HepG2 (cell line): ENCODE measurements around the gene EFNA2. TPM values are rescaled to one million over a fixed set of nuclear protein-coding genes. Genes with fewer than 3 reads are reported as not detected.
A peak's percentile ranks its signal among the peaks of the same experiment; 100 is the strongest.

ENCODE experiments used
- ATAC-seq: fragments of 200-7000 bp; cut with Tn5 transposase; 3 replicates; pipeline ENCODE4 v1.9.1; 2020; ENCODE audit warnings: mild to moderate bottlenecking, moderate library complexity
- BruUV-seq: library from RNA; stranded (reverse); fragments of 400-500 nt; replicated peaks from 2 replicates; lab custom pipeline; 2021; lab: Mats Ljungman, UMichigan
- CTCF ChIA-PET: fragments of 300-600 bp; formaldehyde crosslinking; extraction: SDS; loops from one replicate; lab custom pipeline; 2021; ENCODE audit warnings: low total read pairs, inconsistent platforms, low intra/inter-chr PET ratio; lab: Yijun Ruan, JAX
- POLR2A ChIA-PET: fragments of 350-600 bp; sonication (Branson Sonifier 250); formaldehyde crosslinking; loops from one replicate; lab custom pipeline; 2020; ENCODE audit warnings: antibody characterized with exemption, inconsistent platforms; lab: Yijun Ruan, JAX
- DNase-seq: peaks from one replicate; pipeline ENCODE4 v3.0.0-alpha.2; 2015; ENCODE audit warnings: low spot score
- FAIRE-seq: peaks from 3 replicates; lab custom pipeline; 2011; peaks lifted over from hg19 to GRCh38; lab: Jason Lieb, UNC
- H2AFZ ChIP-seq: one replicate; pipeline ENCODE4 v1.6.1; 2011; ENCODE audit warnings: low read length, inconsistent platforms
- H3K27ac ChIP-seq: fragments of 300-600 bp; 3 replicates; pipeline ENCODE4 v1.8.0; 2011; ENCODE audit warnings: mixed run types, mild to moderate bottlenecking, mixed read lengths, low read length, inconsistent platforms; ENCODE audit not compliant: insufficient read depth; ENCODE audit errors: extremely low read length
- H3K27me3 ChIP-seq, 2 experiments: fragments of 200-600 bp in 1 of 2; 2 replicates in 1 of 2; 3 replicates in 1 of 2; pipeline versions ENCODE4 v1.6.0 to v1.8.0; 2011; ENCODE audit warnings: low read length in 2 of 2, mild to moderate bottlenecking in 2 of 2, moderate library complexity in 2 of 2, inconsistent platforms in 1 of 2; ENCODE audit not compliant: insufficient read depth in 2 of 2, control insufficient read depth in 1 of 2
- H3K36me3 ChIP-seq, 2 experiments: fragments of 200-600 bp in 1 of 2; replicated peaks in 1 of 2; 2 replicates in 1 of 2; 3 replicates in 1 of 2; pipeline versions ENCODE4 v1.5.1 to v1.8.0; 2011; ENCODE audit warnings: low read length in 2 of 2, inconsistent platforms in 1 of 2; ENCODE audit not compliant: insufficient read depth in 2 of 2, control insufficient read depth in 1 of 2
- H3K4me1 ChIP-seq: 2 replicates; pipeline ENCODE4 v1.5.1; 2012; ENCODE audit warnings: low read length, inconsistent platforms; ENCODE audit not compliant: insufficient read depth
- H3K4me2 ChIP-seq: 2 replicates; pipeline ENCODE4 v1.6.0; 2011; ENCODE audit warnings: low read depth, low read length, inconsistent platforms
- H3K4me3 ChIP-seq, 3 experiments: fragments of 200-600 bp in 1 of 3; sonication (generic), shearing (Covaris generic) in 1 of 3; replicated peaks in 1 of 3; 2 replicates each; pipeline ENCODE4 v1.5.1; 2011 to 2016; ENCODE audit warnings: low read length in 3 of 3, inconsistent platforms in 2 of 3, low read depth in 2 of 3, mild to moderate bottlenecking in 2 of 3, control low read depth in 1 of 3, mixed read lengths in 1 of 3; ENCODE audit not compliant: insufficient read depth in 1 of 3
- H3K79me2 ChIP-seq: one replicate; pipeline ENCODE4 v1.6.1; 2011; ENCODE audit warnings: low read length, inconsistent platforms; ENCODE audit not compliant: insufficient read depth
- H3K9ac ChIP-seq: 2 replicates; pipeline ENCODE4 v1.6.0; 2011; ENCODE audit warnings: mild to moderate bottlenecking, low read depth, low read length, inconsistent platforms; ENCODE audit not compliant: insufficient read depth
- H3K9me3 ChIP-seq: 2 replicates; pipeline ENCODE4 v1.5.1; 2012; ENCODE audit warnings: mild to moderate bottlenecking, low read length
- H4K20me1 ChIP-seq: 2 replicates; pipeline ENCODE4 v1.6.0; 2011; ENCODE audit warnings: inconsistent platforms, mild to moderate bottlenecking, low read length, moderate library complexity; ENCODE audit not compliant: insufficient read depth
- ZNF598 ChIP-seq: sonication (generic); formaldehyde crosslinking; IDR thresholded peaks from 2 replicates; pipeline ENCODE4 v1.5.1; 2020; ENCODE audit warnings: mild to moderate bottlenecking, missing genetic modification reagents, borderline replicate concordance
- ZNF737 ChIP-seq: sonication (generic); formaldehyde crosslinking; IDR thresholded peaks from 2 replicates; pipeline ENCODE4 v1.5.0; 2020; ENCODE audit warnings: missing genetic modification reagents, mild to moderate bottlenecking, borderline replicate concordance
- WGBS: methylation state at CpG from one replicate; pipeline ENCODE4 v1.1.6; 2017; ENCODE audit warnings: low lambda C conversion rate; 5-methylcytosine and 5-hydroxymethylcytosine counted together
- in situ Hi-C: cut with HindIII; loops from 2 replicates; pipeline ENCODE4 v1.10.0; 2017; ENCODE audit warnings: low pct_unique_long_range_greater_than_20kb; ENCODE audit not compliant: extremely low pct_ligation_motif_present
- intact Hi-C: fragments of 100-400 bp; cut with micrococcal nuclease; formaldehyde crosslinking; loops from one replicate; pipeline ENCODE4 v1.10.0; 2022; ENCODE audit not compliant: unreplicated experiment
- polyA plus RNA-seq, 8 experiments: library from polyadenylated mRNA; depleted of rRNA in 3 of 8; stranded (reverse) in 7 of 8; unstranded in 1 of 8; fragments of >200 nt; fragmentation: Illumina TruSeq in 4 of 8; extraction: Trizol in 4 of 8; gene quantifications; 2 replicates each; pipeline versions ENCODE4 v1.2.1 to v1.2.3, GENCODE V29; 2011 to 2016; ENCODE audit warnings: low read depth in 4 of 8, missing spikeins in 1 of 8, mixed read lengths in 1 of 8; ENCODE audit not compliant: insufficient read depth in 1 of 8
- total RNA-seq, 5 experiments: library from RNA; depleted of rRNA; stranded (reverse); fragments of >200 nt; fragmentation: Illumina TruSeq; extraction: Trizol; gene quantifications; 2 replicates each; pipeline ENCODE4 v1.2.3, GENCODE V29; 2016; ENCODE audit warnings: low read depth in 1 of 5
- TF ChIP-seq, protein P1 (sequence below): sonication (generic); formaldehyde crosslinking; IDR thresholded peaks from 2 replicates; pipeline ENCODE4 v1.5.0; 2020; ENCODE audit warnings: mild to moderate bottlenecking, missing genetic modification reagents
- TF ChIP-seq, protein P2 (sequence below): sonication (generic); formaldehyde crosslinking; IDR thresholded peaks from 2 replicates; pipeline ENCODE4 v1.4.0; 2020; ENCODE audit warnings: missing genetic modification reagents
- TF ChIP-seq, protein P3 (sequence below): sonication (generic); formaldehyde crosslinking; IDR thresholded peaks from 2 replicates; pipeline ENCODE4 v1.4.0; 2020; ENCODE audit warnings: mild to moderate bottlenecking, missing genetic modification reagents, borderline replicate concordance
- TF ChIP-seq, protein P4 (sequence below): sonication (generic); formaldehyde crosslinking; IDR thresholded peaks from 2 replicates; pipeline ENCODE4 v1.5.0; 2020; ENCODE audit warnings: mild to moderate bottlenecking, missing genetic modification reagents, moderate library complexity
- TF ChIP-seq, protein P5 (sequence below): sonication (generic); formaldehyde crosslinking; IDR thresholded peaks from 2 replicates; pipeline ENCODE4 v1.4.0; 2020; ENCODE audit warnings: missing genetic modification reagents
- TF ChIP-seq, protein P6 (sequence below): sonication (generic); formaldehyde crosslinking; IDR thresholded peaks from 2 replicates; pipeline ENCODE4 v1.5.1; 2020; ENCODE audit warnings: missing genetic modification reagents, mild to moderate bottlenecking, borderline replicate concordance

Gene EFNA2
- total and polyA plus RNA-seq, 2 of the 13 experiments (the other 11 are each of a cell fraction or from before 2014, with no cell fraction given), result 6.0 to 9.9 TPM

DNA sequence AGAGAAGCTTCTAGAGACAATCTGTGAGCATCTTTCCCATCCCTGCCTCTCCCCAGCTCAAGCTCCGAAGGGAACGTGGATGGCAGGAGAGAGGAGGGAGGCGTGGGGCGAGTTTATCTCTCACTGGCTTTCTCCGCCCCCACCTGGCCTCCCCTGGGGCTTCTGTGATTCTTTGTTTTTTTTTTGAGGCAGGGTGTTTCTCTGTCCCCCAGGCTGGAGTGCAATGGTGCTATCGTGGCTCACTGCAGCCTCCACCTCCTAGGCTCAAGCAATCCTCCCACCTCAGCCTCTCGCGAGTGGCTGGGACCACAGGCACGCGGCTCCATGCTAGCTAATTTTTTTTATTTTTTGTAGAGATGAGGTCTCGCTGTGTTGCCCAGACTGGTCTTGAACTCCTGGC lies 23.0 kb downstream of the EFNA2 start:
- no TSS peak for BruUV-seq
- DNase-seq, result no peak
- H3K9ac ChIP-seq, result no peak overlapping the region
- H3K36me3 ChIP-seq, result no peaks in the 10 kb centered on the region
- no peak overlapping the region for H3K27ac ChIP-seq
- no peak for FAIRE-seq
- no peaks in the 10 kb centered on the region for H4K20me1 ChIP-seq
- H3K79me2 ChIP-seq, result no peaks in the 10 kb centered on the region
- WGBS, result 10% methylated on average over 10 of the region's 11 CpGs
- H3K4me2 ChIP-seq, result no peak overlapping the region; the same call in 1 of the 2 replicates
- in situ Hi-C loops (no loop called here), intact Hi-C loops (no loop called here)
- H3K4me3 ChIP-seq, result no peak overlapping the region
- TF ChIP-seq, protein P1, sequence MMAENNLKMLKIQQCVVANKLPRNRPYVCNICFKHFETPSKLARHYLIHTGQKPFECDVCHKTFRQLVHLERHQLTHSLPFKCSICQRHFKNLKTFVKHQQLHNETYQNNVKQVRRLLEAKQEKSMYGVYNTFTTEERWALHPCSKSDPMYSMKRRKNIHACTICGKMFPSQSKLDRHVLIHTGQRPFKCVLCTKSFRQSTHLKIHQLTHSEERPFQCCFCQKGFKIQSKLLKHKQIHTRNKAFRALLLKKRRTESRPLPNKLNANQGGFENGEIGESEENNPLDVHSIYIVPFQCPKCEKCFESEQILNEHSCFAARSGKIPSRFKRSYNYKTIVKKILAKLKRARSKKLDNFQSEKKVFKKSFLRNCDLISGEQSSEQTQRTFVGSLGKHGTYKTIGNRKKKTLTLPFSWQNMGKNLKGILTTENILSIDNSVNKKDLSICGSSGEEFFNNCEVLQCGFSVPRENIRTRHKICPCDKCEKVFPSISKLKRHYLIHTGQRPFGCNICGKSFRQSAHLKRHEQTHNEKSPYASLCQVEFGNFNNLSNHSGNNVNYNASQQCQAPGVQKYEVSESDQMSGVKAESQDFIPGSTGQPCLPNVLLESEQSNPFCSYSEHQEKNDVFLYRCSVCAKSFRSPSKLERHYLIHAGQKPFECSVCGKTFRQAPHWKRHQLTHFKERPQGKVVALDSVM (CRISPR knock-in tag), result peak; percentile 33; the same call in 1 of the 2 replicates
- TF ChIP-seq, protein P2, sequence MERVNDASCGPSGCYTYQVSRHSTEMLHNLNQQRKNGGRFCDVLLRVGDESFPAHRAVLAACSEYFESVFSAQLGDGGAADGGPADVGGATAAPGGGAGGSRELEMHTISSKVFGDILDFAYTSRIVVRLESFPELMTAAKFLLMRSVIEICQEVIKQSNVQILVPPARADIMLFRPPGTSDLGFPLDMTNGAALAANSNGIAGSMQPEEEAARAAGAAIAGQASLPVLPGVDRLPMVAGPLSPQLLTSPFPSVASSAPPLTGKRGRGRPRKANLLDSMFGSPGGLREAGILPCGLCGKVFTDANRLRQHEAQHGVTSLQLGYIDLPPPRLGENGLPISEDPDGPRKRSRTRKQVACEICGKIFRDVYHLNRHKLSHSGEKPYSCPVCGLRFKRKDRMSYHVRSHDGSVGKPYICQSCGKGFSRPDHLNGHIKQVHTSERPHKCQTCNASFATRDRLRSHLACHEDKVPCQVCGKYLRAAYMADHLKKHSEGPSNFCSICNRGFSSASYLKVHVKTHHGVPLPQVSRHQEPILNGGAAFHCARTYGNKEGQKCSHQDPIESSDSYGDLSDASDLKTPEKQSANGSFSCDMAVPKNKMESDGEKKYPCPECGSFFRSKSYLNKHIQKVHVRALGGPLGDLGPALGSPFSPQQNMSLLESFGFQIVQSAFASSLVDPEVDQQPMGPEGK (CRISPR knock-in tag), result peak; percentile 49; the same call in 1 of the 2 replicates
- TF ChIP-seq ZNF737 (CRISPR knock-in tag) (no peak), ZNF598 (CRISPR knock-in tag) (no peak)
- TF ChIP-seq, protein P3, sequence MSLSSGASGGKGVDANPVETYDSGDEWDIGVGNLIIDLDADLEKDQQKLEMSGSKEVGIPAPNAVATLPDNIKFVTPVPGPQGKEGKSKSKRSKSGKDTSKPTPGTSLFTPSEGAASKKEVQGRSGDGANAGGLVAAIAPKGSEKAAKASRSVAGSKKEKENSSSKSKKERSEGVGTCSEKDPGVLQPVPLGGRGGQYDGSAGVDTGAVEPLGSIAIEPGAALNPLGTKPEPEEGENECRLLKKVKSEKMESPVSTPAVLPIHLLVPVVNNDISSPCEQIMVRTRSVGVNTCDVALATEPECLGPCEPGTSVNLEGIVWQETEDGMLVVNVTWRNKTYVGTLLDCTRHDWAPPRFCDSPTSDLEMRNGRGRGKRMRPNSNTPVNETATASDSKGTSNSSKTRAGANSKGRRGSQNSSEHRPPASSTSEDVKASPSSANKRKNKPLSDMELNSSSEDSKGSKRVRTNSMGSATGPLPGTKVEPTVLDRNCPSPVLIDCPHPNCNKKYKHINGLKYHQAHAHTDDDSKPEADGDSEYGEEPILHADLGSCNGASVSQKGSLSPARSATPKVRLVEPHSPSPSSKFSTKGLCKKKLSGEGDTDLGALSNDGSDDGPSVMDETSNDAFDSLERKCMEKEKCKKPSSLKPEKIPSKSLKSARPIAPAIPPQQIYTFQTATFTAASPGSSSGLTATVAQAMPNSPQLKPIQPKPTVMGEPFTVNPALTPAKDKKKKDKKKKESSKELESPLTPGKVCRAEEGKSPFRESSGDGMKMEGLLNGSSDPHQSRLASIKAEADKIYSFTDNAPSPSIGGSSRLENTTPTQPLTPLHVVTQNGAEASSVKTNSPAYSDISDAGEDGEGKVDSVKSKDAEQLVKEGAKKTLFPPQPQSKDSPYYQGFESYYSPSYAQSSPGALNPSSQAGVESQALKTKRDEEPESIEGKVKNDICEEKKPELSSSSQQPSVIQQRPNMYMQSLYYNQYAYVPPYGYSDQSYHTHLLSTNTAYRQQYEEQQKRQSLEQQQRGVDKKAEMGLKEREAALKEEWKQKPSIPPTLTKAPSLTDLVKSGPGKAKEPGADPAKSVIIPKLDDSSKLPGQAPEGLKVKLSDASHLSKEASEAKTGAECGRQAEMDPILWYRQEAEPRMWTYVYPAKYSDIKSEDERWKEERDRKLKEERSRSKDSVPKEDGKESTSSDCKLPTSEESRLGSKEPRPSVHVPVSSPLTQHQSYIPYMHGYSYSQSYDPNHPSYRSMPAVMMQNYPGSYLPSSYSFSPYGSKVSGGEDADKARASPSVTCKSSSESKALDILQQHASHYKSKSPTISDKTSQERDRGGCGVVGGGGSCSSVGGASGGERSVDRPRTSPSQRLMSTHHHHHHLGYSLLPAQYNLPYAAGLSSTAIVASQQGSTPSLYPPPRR (CRISPR knock-in tag), result no peak
- TF ChIP-seq, protein P4, sequence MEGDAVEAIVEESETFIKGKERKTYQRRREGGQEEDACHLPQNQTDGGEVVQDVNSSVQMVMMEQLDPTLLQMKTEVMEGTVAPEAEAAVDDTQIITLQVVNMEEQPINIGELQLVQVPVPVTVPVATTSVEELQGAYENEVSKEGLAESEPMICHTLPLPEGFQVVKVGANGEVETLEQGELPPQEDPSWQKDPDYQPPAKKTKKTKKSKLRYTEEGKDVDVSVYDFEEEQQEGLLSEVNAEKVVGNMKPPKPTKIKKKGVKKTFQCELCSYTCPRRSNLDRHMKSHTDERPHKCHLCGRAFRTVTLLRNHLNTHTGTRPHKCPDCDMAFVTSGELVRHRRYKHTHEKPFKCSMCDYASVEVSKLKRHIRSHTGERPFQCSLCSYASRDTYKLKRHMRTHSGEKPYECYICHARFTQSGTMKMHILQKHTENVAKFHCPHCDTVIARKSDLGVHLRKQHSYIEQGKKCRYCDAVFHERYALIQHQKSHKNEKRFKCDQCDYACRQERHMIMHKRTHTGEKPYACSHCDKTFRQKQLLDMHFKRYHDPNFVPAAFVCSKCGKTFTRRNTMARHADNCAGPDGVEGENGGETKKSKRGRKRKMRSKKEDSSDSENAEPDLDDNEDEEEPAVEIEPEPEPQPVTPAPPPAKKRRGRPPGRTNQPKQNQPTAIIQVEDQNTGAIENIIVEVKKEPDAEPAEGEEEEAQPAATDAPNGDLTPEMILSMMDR (CRISPR knock-in tag), result 0 out of 2 replicates have a peak, but pooled peaks have one; percentile 23
- TF ChIP-seq, protein P5, sequence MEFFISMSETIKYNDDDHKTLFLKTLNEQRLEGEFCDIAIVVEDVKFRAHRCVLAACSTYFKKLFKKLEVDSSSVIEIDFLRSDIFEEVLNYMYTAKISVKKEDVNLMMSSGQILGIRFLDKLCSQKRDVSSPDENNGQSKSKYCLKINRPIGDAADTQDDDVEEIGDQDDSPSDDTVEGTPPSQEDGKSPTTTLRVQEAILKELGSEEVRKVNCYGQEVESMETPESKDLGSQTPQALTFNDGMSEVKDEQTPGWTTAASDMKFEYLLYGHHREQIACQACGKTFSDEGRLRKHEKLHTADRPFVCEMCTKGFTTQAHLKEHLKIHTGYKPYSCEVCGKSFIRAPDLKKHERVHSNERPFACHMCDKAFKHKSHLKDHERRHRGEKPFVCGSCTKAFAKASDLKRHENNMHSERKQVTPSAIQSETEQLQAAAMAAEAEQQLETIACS (CRISPR knock-in tag), result no peak
- TF ChIP-seq, protein P6, sequence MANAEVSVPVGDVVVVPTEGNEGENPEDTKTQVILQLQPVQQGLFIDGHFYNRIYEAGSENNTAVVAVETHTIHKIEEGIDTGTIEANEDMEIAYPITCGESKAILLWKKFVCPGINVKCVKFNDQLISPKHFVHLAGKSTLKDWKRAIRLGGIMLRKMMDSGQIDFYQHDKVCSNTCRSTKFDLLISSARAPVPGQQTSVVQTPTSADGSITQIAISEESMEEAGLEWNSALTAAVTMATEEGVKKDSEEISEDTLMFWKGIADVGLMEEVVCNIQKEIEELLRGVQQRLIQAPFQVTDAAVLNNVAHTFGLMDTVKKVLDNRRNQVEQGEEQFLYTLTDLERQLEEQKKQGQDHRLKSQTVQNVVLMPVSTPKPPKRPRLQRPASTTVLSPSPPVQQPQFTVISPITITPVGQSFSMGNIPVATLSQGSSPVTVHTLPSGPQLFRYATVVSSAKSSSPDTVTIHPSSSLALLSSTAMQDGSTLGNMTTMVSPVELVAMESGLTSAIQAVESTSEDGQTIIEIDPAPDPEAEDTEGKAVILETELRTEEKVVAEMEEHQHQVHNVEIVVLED, result no peak
- no peaks in the 10 kb centered on the region for H3K9me3 ChIP-seq
- peaks cover 58% of the 10 kb centered on the region for H3K4me1 ChIP-seq
- no peak for ATAC-seq
- POLR2A ChIA-PET, result interaction anchor here (0.8 to 1.8 kb wide), 2 partner anchors 15 to 24 kb away, joined by 3 to 4 read pairs; no protein-coding TSS in a partner anchor
- peaks cover 0 to 12% of the 10 kb centered on the region in 2 experiments; a peak in 4 of 5 replicates for H3K27me3 ChIP-seq
- H2AFZ ChIP-seq, result no peak overlapping the region
- CTCF ChIA-PET, result no interaction called here
